Measurements from ENCODE around the gene MYO9B. TPM values are rescaled to one million over a fixed set of nuclear protein-coding genes. Genes with fewer than 3 reads are reported as not detected.

The MYO9B gene
- total RNA-seq, 1 donor from 2014 or later, result 205 TPM

GRCh38 chr19:17095141-17095919 is 19.8 kb downstream of the MYO9B start:
- intact Hi-C loops (cut with DNase I), result no loop called here
- Histone ChIP-seq H3K36me3 (peaks cover 3% of the 10 kb centered on the region), H3K9me3 (no peaks in the 10 kb centered on the region), H3K4me3 (no peak overlapping the region), H3K4me1 (peaks cover 65% of the 10 kb centered on the region), H3K27ac (peak overlapping the region; percentile 71), H3K27me3 (ENCODE audit: low read depth) (no peaks in the 10 kb centered on the region)
- TF ChIP-seq, protein P1, sequence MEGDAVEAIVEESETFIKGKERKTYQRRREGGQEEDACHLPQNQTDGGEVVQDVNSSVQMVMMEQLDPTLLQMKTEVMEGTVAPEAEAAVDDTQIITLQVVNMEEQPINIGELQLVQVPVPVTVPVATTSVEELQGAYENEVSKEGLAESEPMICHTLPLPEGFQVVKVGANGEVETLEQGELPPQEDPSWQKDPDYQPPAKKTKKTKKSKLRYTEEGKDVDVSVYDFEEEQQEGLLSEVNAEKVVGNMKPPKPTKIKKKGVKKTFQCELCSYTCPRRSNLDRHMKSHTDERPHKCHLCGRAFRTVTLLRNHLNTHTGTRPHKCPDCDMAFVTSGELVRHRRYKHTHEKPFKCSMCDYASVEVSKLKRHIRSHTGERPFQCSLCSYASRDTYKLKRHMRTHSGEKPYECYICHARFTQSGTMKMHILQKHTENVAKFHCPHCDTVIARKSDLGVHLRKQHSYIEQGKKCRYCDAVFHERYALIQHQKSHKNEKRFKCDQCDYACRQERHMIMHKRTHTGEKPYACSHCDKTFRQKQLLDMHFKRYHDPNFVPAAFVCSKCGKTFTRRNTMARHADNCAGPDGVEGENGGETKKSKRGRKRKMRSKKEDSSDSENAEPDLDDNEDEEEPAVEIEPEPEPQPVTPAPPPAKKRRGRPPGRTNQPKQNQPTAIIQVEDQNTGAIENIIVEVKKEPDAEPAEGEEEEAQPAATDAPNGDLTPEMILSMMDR (IDR thresholded peaks at IDR 0.05), result no peak
- DNase-seq, result no peak
- peak in 1 of 2 donors; percentile 26 for ATAC-seq

DNA sequence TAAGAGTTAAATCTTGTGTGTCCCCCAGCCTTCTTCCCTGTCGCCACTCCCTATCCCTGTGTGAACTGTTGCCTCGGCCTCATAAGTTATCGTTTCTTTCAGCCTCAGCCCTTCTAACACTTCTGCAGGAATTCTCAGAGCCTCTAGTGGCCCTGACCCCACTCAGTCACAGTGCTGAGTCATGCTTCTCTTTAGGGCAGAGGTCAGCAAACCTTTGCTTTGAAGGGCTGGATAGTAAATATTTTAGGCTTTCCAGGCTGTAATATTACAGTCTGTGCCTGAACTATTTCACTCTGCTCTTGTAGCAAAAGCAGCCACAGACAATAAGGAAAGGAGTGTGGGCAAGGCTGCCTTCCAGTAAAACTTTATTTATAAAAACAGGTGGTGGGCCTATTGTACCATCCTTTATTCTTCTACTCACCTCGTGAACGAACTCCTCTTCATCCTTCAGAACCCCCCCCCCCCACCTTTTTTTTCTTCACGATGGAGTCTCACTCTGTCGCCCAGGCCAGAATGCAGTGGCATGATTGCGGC is 22.1 kb downstream of the MYO9B start:
- no peak overlapping the region for H3K27ac ChIP-seq
- TF ChIP-seq, protein P1 (IDR thresholded peaks at IDR 0.05), result no peak
- peak; percentile 51 to 68 for ATAC-seq

GRCh38 chr19:17098326-17098725 is 22.7 kb downstream of the MYO9B start:
- intact Hi-C loops (cut with DNase I), result no loop called here
- H3K4me3 ChIP-seq, result no peak overlapping the region
- no peak for DNase-seq
- no peaks in the 10 kb centered on the region for H3K27me3 ChIP-seq (ENCODE audit: low read depth)
- no peak for ATAC-seq
- H3K9me3 ChIP-seq, result no peaks in the 10 kb centered on the region
- no peak overlapping the region for H3K27ac ChIP-seq
- TF ChIP-seq, protein P1 (IDR thresholded peaks at IDR 0.05), result no peak
- peaks cover 21% of the 10 kb centered on the region for H3K36me3 ChIP-seq
- peaks cover 40% of the 10 kb centered on the region for H3K4me1 ChIP-seq

More for the DNA sequence above, 22.1 kb downstream of the MYO9B start:
- Histone ChIP-seq H3K4me3 (no peak overlapping the region), H3K27me3 (ENCODE audit: low read depth) (no peaks in the 10 kb centered on the region), H3K9me3 (no peaks in the 10 kb centered on the region), H3K36me3 (peaks cover 15% of the 10 kb centered on the region), H3K4me1 (peaks cover 41% of the 10 kb centered on the region)
- no peak for DNase-seq
- intact Hi-C loops (cut with DNase I), result no loop called here

GRCh38 chr19:17101686-17102628 is 26.4 kb downstream of the MYO9B start:
- Histone ChIP-seq H3K4me3 (no peak overlapping the region), H3K4me1 (peaks cover 29% of the 10 kb centered on the region), H3K27me3 (ENCODE audit: low read depth) (no peaks in the 10 kb centered on the region), H3K36me3 (peaks cover 39% of the 10 kb centered on the region), H3K27ac (no peak overlapping the region), H3K9me3 (no peaks in the 10 kb centered on the region)
- TF ChIP-seq, protein P1 (IDR thresholded peaks at IDR 0.05), result no peak
- ATAC-seq (no peak), DNase-seq (no peak)
- intact Hi-C loops (cut with DNase I), result no loop called here

DNA sequence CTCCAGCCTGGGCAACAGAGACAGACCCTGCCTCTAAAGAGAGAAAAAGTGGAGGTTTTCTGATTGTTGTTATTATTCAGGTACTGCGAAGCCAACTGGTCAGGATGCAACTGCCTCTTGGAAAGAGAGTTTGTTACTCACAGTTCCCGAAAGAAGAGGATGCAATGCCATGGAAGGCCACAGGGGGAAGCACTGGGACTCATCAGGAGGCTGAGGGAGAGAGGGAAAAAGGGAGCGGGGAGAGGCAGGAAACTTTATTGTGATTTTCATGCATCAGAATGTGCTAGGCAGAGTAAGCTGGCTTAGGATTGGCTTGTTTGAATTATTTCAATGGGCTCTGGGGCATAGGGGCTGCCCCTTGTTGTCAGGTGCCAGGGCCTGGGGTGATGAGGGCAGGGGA is 27.6 kb downstream of the MYO9B start:
- no peaks in the 10 kb centered on the region for H3K27me3 ChIP-seq (ENCODE audit: low read depth)
- no peaks in the 10 kb centered on the region for H3K9me3 ChIP-seq
- no peak for ATAC-seq
- TF ChIP-seq, protein P1 (IDR thresholded peaks at IDR 0.05), result peak; percentile 53
- H3K4me1 ChIP-seq, result peaks cover 29% of the 10 kb centered on the region
- no peak for DNase-seq
- H3K27ac ChIP-seq, result no peak overlapping the region
- intact Hi-C loops (cut with DNase I), result no loop called here
- peaks cover 39% of the 10 kb centered on the region for H3K36me3 ChIP-seq
- H3K4me3 ChIP-seq, result no peak overlapping the region

Measured in lower lobe of right lung (tissue), 2 donors.